A549 (cell line): ENCODE results near the gene TNFRSF1B. TPM values are rescaled to one million over a fixed set of nuclear protein-coding genes. Genes with fewer than 3 reads are reported as not detected.

Source experiments
- ATAC-seq, 2 experiments: fragments of 200-7000 bp in 1 of 2; fragments of >200 bp in 1 of 2; cut with Nextera tagmentation in 1 of 2; cut with Tn5 transposase in 1 of 2; 3 replicates each; pipeline versions ENCODE4 v1.8.0 to v1.9.1; 2018 to 2020; ENCODE audit warnings: mild to moderate bottlenecking in 1 of 2, moderate library complexity in 1 of 2
- CTCF ChIA-PET: fragments of 300-600 bp; sonication (Branson Sonifier 250); formaldehyde crosslinking; extraction: SDS; loops from one replicate; lab custom pipeline; 2021; ENCODE audit warnings: antibody characterized with exemption, inconsistent platforms; lab: Yijun Ruan, JAX
- POLR2A ChIA-PET: fragments of 350-600 bp; formaldehyde crosslinking; extraction: SDS; loops from one replicate; lab custom pipeline; 2021; ENCODE audit warnings: antibody characterized with exemption, inconsistent platforms; lab: Yijun Ruan, JAX
- DNase-seq, 2 experiments: peaks; one replicate each; pipeline versions ENCODE4 v3.0.0 to v3.0.0-alpha.2; 2011 to 2016; ENCODE audit warnings: low read depth in 1 of 2, low spot score in 1 of 2
- FAIRE-seq: peaks from 2 replicates; lab custom pipeline; 2011; peaks lifted over from hg19 to GRCh38; lab: Jason Lieb, UNC
- H3K27ac ChIP-seq, 2 experiments: fragments of >200 bp; sonication (Bioruptor Twin); formaldehyde crosslinking; 3 replicates each; pipeline ENCODE4 v1.5.1; 2016 to 2017
- H3K4me1 ChIP-seq: fragments of >200 bp; sonication (Bioruptor Twin); formaldehyde crosslinking; 3 replicates; pipeline ENCODE4 v1.6.1; 2016
- H3K4me2 ChIP-seq: fragments of >200 bp; sonication (Bioruptor Twin); formaldehyde crosslinking; 3 replicates; pipeline ENCODE4 v1.6.1; 2016
- H3K4me3 ChIP-seq: fragments of >200 bp; sonication (Bioruptor Twin); formaldehyde crosslinking; 3 replicates; pipeline ENCODE4 v1.5.1; 2016
- H3K9me3 ChIP-seq: fragments of >200 bp; sonication (Bioruptor Twin); formaldehyde crosslinking; 3 replicates; pipeline ENCODE4 v1.6.1; 2016
- BCL3 ChIP-seq: fragments of >200 bp; sonication (Bioruptor Twin); formaldehyde crosslinking; IDR thresholded peaks from 3 replicates; pipeline ENCODE4 v1.6.1; 2016
- BHLHE40 ChIP-seq: IDR thresholded peaks from 2 replicates; pipeline ENCODE4 v1.6.1; 2012; ENCODE audit warnings: low read depth, low read length, inconsistent platforms
- CBX2 ChIP-seq: fragments of 200-600 bp; sonication (generic); IDR thresholded peaks from 2 replicates; pipeline ENCODE4 v1.6.1; 2016; ENCODE audit warnings: low read depth, mild to moderate bottlenecking, borderline replicate concordance
- CBX8 ChIP-seq: fragments of 200-600 bp; sonication (generic); IDR thresholded peaks from 2 replicates; pipeline ENCODE4 v1.6.1; 2016
- CEBPB ChIP-seq, 2 experiments: fragments of >200 bp in 1 of 2; sonication (Bioruptor Twin) in 1 of 2; formaldehyde crosslinking in 1 of 2; IDR thresholded peaks; 2 replicates each; pipeline ENCODE4 v1.6.1; 2012 to 2016
- CTCF ChIP-seq: fragments of >200 bp; sonication (Bioruptor Twin); formaldehyde crosslinking; IDR thresholded peaks from 3 replicates; pipeline ENCODE4 v1.5.1; 2016
- EHF ChIP-seq: fragments of 250-450 bp; sonication (Bioruptor Pico); IDR thresholded peaks from 2 replicates; pipeline ENCODE4 v1.5.0; 2020; ENCODE audit warnings: mild to moderate bottlenecking
- EHMT2 ChIP-seq: fragments of 200-600 bp; sonication (generic); IDR thresholded peaks from 2 replicates; pipeline ENCODE4 v1.6.1; 2016; ENCODE audit warnings: antibody characterized with exemption, low read depth, mild to moderate bottlenecking, moderate library complexity
- GATA3 ChIP-seq: IDR thresholded peaks from 2 replicates; pipeline ENCODE4 v1.6.1; 2012; ENCODE audit warnings: borderline replicate concordance
- HES2 ChIP-seq: fragments of >200 bp; sonication (Bioruptor Twin); formaldehyde crosslinking; IDR thresholded peaks from 2 replicates; pipeline ENCODE4 v1.6.1; 2016
- HOXB13 ChIP-seq: fragments of 250-450 bp; sonication (Bioruptor Pico); IDR thresholded peaks from 2 replicates; pipeline ENCODE4 v1.5.0; 2020; ENCODE audit warnings: low read depth, mild to moderate bottlenecking, moderate library complexity
- HOXB5 ChIP-seq: fragments of 250-450 bp; sonication (Bioruptor Pico); IDR thresholded peaks from 2 replicates; pipeline ENCODE4 v1.5.0; 2020; ENCODE audit warnings: mild to moderate bottlenecking, moderate library complexity
- KDM1A ChIP-seq: fragments of 200-600 bp; sonication (generic); IDR thresholded peaks from 2 replicates; pipeline ENCODE4 v1.6.1; 2016; ENCODE audit warnings: low read depth, mild to moderate bottlenecking
- MAFK ChIP-seq: fragments of 450-650 bp; IDR thresholded peaks from 2 replicates; pipeline ENCODE4 v1.6.1; 2014; ENCODE audit not compliant: partially characterized antibody
- MAZ ChIP-seq: fragments of 150-350 bp; IDR thresholded peaks from 2 replicates; pipeline ENCODE4 v1.6.1; 2014; ENCODE audit warnings: antibody characterized with exemption, low read depth, low read length, borderline replicate concordance
- MYC ChIP-seq: IDR thresholded peaks from 2 replicates; pipeline ENCODE4 v1.6.1; 2012; ENCODE audit warnings: mild to moderate bottlenecking, inconsistent platforms, low read length, improper control_type of control experiment, borderline replicate concordance
- PHF8 ChIP-seq: fragments of 200-600 bp; sonication (generic); IDR thresholded peaks from 2 replicates; pipeline ENCODE4 v1.6.1; 2016; ENCODE audit warnings: low read depth, mild to moderate bottlenecking, antibody characterized with exemption, moderate library complexity, borderline replicate concordance
- POLR2A ChIP-seq: IDR thresholded peaks from 2 replicates; pipeline ENCODE4 v1.6.1; 2012; ENCODE audit warnings: mild to moderate bottlenecking, low read length
- POLR2AphosphoS2 ChIP-seq: conservative IDR thresholded peaks from 2 replicates; pipeline ENCODE4 v1.6.1; 2012; ENCODE audit warnings: low read length, improper control_type of control experiment, inconsistent platforms
- RARB ChIP-seq: fragments of 250-450 bp; sonication (Bioruptor Pico); IDR thresholded peaks from 2 replicates; pipeline ENCODE4 v1.8.0; 2021; ENCODE audit warnings: mild to moderate bottlenecking, moderate library complexity
- RNF2 ChIP-seq: fragments of 200-600 bp; sonication (generic); IDR thresholded peaks from 2 replicates; pipeline ENCODE4 v1.6.1; 2016; ENCODE audit warnings: low read depth, mild to moderate bottlenecking, antibody characterized with exemption, moderate library complexity, borderline replicate concordance
- SMC3 ChIP-seq: fragments of >200 bp; sonication (Bioruptor Twin); formaldehyde crosslinking; IDR thresholded peaks from 3 replicates; pipeline ENCODE4 v1.6.1; 2018; ENCODE audit warnings: inconsistent platforms
- SREBF2 ChIP-seq: fragments of 450-650 bp; IDR thresholded peaks from 2 replicates; pipeline ENCODE4 v1.6.1; 2014; ENCODE audit warnings: mild to moderate bottlenecking, moderate library complexity
- ZFP36 ChIP-seq: fragments of 450-650 bp; IDR thresholded peaks from 2 replicates; pipeline ENCODE4 v1.6.1; 2014; ENCODE audit warnings: borderline replicate concordance; ENCODE audit not compliant: partially characterized antibody
- ZNF302 ChIP-seq: fragments of 250-450 bp; sonication (Bioruptor Pico); IDR thresholded peaks from 2 replicates; pipeline ENCODE4 v1.9.0; 2021; ENCODE audit warnings: inconsistent platforms, mild to moderate bottlenecking, moderate library complexity
- ZSCAN20 ChIP-seq: fragments of 250-450 bp; sonication (Bioruptor Pico); IDR thresholded peaks from 2 replicates; pipeline ENCODE4 v1.8.0; 2022; ENCODE audit warnings: mild to moderate bottlenecking, moderate library complexity
- WGBS: methylation state at CpG from one replicate; pipeline ENCODE4 v1.1.6; 2017; ENCODE audit errors: missing lambda C conversion rate; 5-methylcytosine and 5-hydroxymethylcytosine counted together
- polyA plus RNA-seq, 4 experiments: library from polyadenylated mRNA; depleted of rRNA in 3 of 4; stranded (reverse); fragments of >200 nt; fragmentation: RNase III in 1 of 4; extraction: RNeasy Plus Mini Kit Qiagen cat#74134 plus additional on column Dnase treatment in 1 of 4; gene quantifications; 2 replicates in 3 of 4; 3 replicates in 1 of 4; pipeline ENCODE4 v1.2.3, GENCODE V29; 2011 to 2017

TNFRSF1B gene
- polyA plus RNA-seq, 2 of the 4 experiments (the other 2 are of a cell fraction): 0.05 to 0.06 TPM

GRCh38 chr1:12204754-12205658, 38.2 kb downstream of the TNFRSF1B start:
- POLR2A ChIA-PET: no interaction called here
- no peak for TF ChIP-seq HES2
- TF ChIP-seq ZFP36: no peak
- no peak for TF ChIP-seq ZSCAN20
- TF ChIP-seq CTCF: no peak
- TF ChIP-seq MAZ: no peak
- TF ChIP-seq SMC3: no peak
- no peak for TF ChIP-seq POLR2A
- TF ChIP-seq SREBF2: no peak
- no peak for TF ChIP-seq KDM1A
- TF ChIP-seq EHMT2: no peak
- no peaks in the 10 kb centered on the region for H3K9me3 ChIP-seq
- no peak overlapping the region for H3K4me3 ChIP-seq
- no peaks in the 10 kb centered on the region for H3K4me1 ChIP-seq
- H3K27ac ChIP-seq: no peak overlapping the region
- H3K4me2 ChIP-seq: no peak overlapping the region
- 47% methylated on average over 7 of the region's 7 CpGs for WGBS
- CTCF ChIA-PET: interaction anchor here (0.6 to 7.7 kb wide), 2 partner anchors 80 to 343 kb away, joined by 4 to 229 read pairs; no protein-coding TSS in a partner anchor
- no peak for DNase-seq
- ATAC-seq: no peak
- no peak for FAIRE-seq

GRCh38 chr1:12206238-12206637, 39.4 kb downstream of the TNFRSF1B start:
- no peak for ATAC-seq
- WGBS: 75% methylated on average over 5 of the region's 5 CpGs
- POLR2A ChIA-PET: no interaction called here
- TF ChIP-seq POLR2AphosphoS2 (no peak), CBX2 (no peak), HOXB13 (CRISPR knock-in tag) (no peak), ZNF302 (CRISPR knock-in tag) (no peak)
- no peaks in the 10 kb centered on the region for H3K4me1 ChIP-seq
- H3K4me3 ChIP-seq: no peak overlapping the region
- H3K4me2 ChIP-seq: no peak overlapping the region
- CTCF ChIA-PET: interaction anchor here (0.6 to 7.7 kb wide), 4 partner anchors 7 to 82 kb away, joined by 3 to 229 read pairs (median 4); no protein-coding TSS in a partner anchor
- no peak for FAIRE-seq
- H3K27ac ChIP-seq: no peak overlapping the region
- no peaks in the 10 kb centered on the region for H3K9me3 ChIP-seq
- no peak for DNase-seq

- FAIRE-seq (no peak), DNase-seq (no peak)
- no peak overlapping the region for H3K4me2 ChIP-seq
- H3K9me3 ChIP-seq: no peaks in the 10 kb centered on the region
- TF ChIP-seq SREBF2 (no peak), PHF8 (no peak), RNF2 (no peak), GATA3 (no peak), MYC (no peak), MAFK (no peak), CBX2 (no peak), RARB (CRISPR knock-in tag) (no peak), CBX8 (no peak), BCL3 (no peak), BHLHE40 (no peak), POLR2A (no peak), EHF (CRISPR knock-in tag) (no peak), HOXB5 (no peak), MAZ (no peak), CEBPB (IDR thresholded peaks at IDR 0.05) (no peak)
- TF ChIP-seq, all 56 proteins: peak for 0
- no peak for ATAC-seq
- ChIA-PET POLR2A (no interaction called here), CTCF (interaction anchor here (0.7 to 7.7 kb wide), 4 partner anchors 8 to 95 kb away, joined by 3 to 229 read pairs (median 4); no protein-coding TSS in a partner anchor)
- no peaks in the 10 kb centered on the region for H3K4me1 ChIP-seq
- 58% methylated on average over 7 of the region's 17 CpGs for WGBS
- H3K27ac ChIP-seq: peak overlapping the region in 1 of 2 experiments; percentile 48; a peak in 1 of 6 replicates
- H3K4me3 ChIP-seq: no peak overlapping the region
Observed at GRCh38 chr1:12206792-12207424, 40.1 kb downstream of the TNFRSF1B start.
